ENCODE data around the gene AP3B1.

GRCh38 chr5:78243639-78244038 lies 50.9 kb downstream of the AP3B1 start:
- no peak for TF ChIP-seq CTCF (IDR thresholded peaks at IDR 0.05; ENCODE audit: borderline replicate concordance, extremely low read depth, low read length, poor library complexity, severe bottlenecking)
- TF ChIP-seq EZH2 (IDR thresholded peaks at IDR 0.05; ENCODE audit: borderline replicate concordance, low read depth, low read length, severe bottlenecking): no peak
